A549 (cell line): ENCODE data around the gene WTIP. TPM values are rescaled to one million over a fixed set of nuclear protein-coding genes. Genes with fewer than 3 reads are reported as not detected.

Experiments used
- ATAC-seq, 2 experiments: fragments of 200-7000 bp in 1 of 2; fragments of >200 bp in 1 of 2; cut with Nextera tagmentation in 1 of 2; cut with Tn5 transposase in 1 of 2; 3 replicates each; pipeline versions ENCODE4 v1.8.0 to v1.9.1; 2018 to 2020; ENCODE audit warnings: mild to moderate bottlenecking in 1 of 2, moderate library complexity in 1 of 2
- CTCF ChIA-PET: fragments of 300-600 bp; sonication (Branson Sonifier 250); formaldehyde crosslinking; extraction: SDS; loops from one replicate; lab custom pipeline; 2021; ENCODE audit warnings: antibody characterized with exemption, inconsistent platforms; lab: Yijun Ruan, JAX
- POLR2A ChIA-PET: fragments of 350-600 bp; formaldehyde crosslinking; extraction: SDS; loops from one replicate; lab custom pipeline; 2021; ENCODE audit warnings: antibody characterized with exemption, inconsistent platforms; lab: Yijun Ruan, JAX
- DNase-seq, 2 experiments: peaks; one replicate each; pipeline versions ENCODE4 v3.0.0 to v3.0.0-alpha.2; 2011 to 2016; ENCODE audit warnings: low read depth in 1 of 2, low spot score in 1 of 2
- FAIRE-seq: peaks from 2 replicates; lab custom pipeline; 2011; peaks lifted over from hg19 to GRCh38; lab: Jason Lieb, UNC
- H3K27ac ChIP-seq, 2 experiments: fragments of >200 bp; sonication (Bioruptor Twin); formaldehyde crosslinking; 3 replicates each; pipeline ENCODE4 v1.5.1; 2016 to 2017
- H3K4me1 ChIP-seq: fragments of >200 bp; sonication (Bioruptor Twin); formaldehyde crosslinking; 3 replicates; pipeline ENCODE4 v1.6.1; 2016
- H3K4me2 ChIP-seq: fragments of >200 bp; sonication (Bioruptor Twin); formaldehyde crosslinking; 3 replicates; pipeline ENCODE4 v1.6.1; 2016
- H3K4me3 ChIP-seq: fragments of >200 bp; sonication (Bioruptor Twin); formaldehyde crosslinking; 3 replicates; pipeline ENCODE4 v1.5.1; 2016
- H3K9me3 ChIP-seq: fragments of >200 bp; sonication (Bioruptor Twin); formaldehyde crosslinking; 3 replicates; pipeline ENCODE4 v1.6.1; 2016
- ELK1 ChIP-seq: fragments of 150-350 bp; IDR thresholded peaks from 2 replicates; pipeline ENCODE4 v1.6.1; 2014; ENCODE audit warnings: low read depth, mild to moderate bottlenecking, low read length
- HOXA7 ChIP-seq: fragments of 250-450 bp; sonication (Bioruptor Pico); IDR thresholded peaks from 2 replicates; pipeline ENCODE4 v1.5.0; 2020; ENCODE audit warnings: mild to moderate bottlenecking, moderate library complexity
- ZFP36 ChIP-seq: fragments of 450-650 bp; IDR thresholded peaks from 2 replicates; pipeline ENCODE4 v1.6.1; 2014; ENCODE audit warnings: borderline replicate concordance; ENCODE audit not compliant: partially characterized antibody
- WGBS: methylation state at CpG from one replicate; pipeline ENCODE4 v1.1.6; 2017; ENCODE audit errors: missing lambda C conversion rate; 5-methylcytosine and 5-hydroxymethylcytosine counted together
- polyA plus RNA-seq, 4 experiments: library from polyadenylated mRNA; depleted of rRNA in 3 of 4; stranded (reverse); fragments of >200 nt; fragmentation: RNase III in 1 of 4; extraction: RNeasy Plus Mini Kit Qiagen cat#74134 plus additional on column Dnase treatment in 1 of 4; gene quantifications; 2 replicates in 3 of 4; 3 replicates in 1 of 4; pipeline ENCODE4 v1.2.3, GENCODE V29; 2011 to 2017
- TF ChIP-seq, protein P1 (sequence below): IDR thresholded peaks from 2 replicates; pipeline ENCODE4 v1.6.1; 2012

The WTIP gene
- polyA plus RNA-seq, 2 of the 4 experiments (the other 2 are of a cell fraction), result 18.8 to 21.2 TPM

- ATAC-seq, result no peak; a peak in 1 of 6 replicates
- CTCF ChIA-PET, result no interaction called here
- DNase-seq, result no peak
- POLR2A ChIA-PET, result no interaction called here
- no peak overlapping the region for H3K27ac ChIP-seq
- TF ChIP-seq ZFP36, result no peak
- TF ChIP-seq ELK1, result no peak
- TF ChIP-seq, protein P1, sequence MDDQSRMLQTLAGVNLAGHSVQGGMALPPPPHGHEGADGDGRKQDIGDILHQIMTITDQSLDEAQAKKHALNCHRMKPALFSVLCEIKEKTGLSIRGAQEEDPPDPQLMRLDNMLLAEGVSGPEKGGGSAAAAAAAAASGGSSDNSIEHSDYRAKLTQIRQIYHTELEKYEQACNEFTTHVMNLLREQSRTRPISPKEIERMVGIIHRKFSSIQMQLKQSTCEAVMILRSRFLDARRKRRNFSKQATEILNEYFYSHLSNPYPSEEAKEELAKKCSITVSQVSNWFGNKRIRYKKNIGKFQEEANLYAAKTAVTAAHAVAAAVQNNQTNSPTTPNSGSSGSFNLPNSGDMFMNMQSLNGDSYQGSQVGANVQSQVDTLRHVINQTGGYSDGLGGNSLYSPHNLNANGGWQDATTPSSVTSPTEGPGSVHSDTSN, result no peak
- no peak for TF ChIP-seq HOXA7 (CRISPR knock-in tag)
- TF ChIP-seq, all 56 proteins: peak for 0
- no peak for FAIRE-seq
- Histone ChIP-seq H3K4me2 (no peak overlapping the region), H3K4me3 (no peak overlapping the region), H3K9me3 (0 out of 3 replicates have a peak, but pooled peaks cover 10% of the 10 kb centered on the region), H3K4me1 (no peaks in the 10 kb centered on the region)
- 16% methylated on average over 6 of the region's 6 CpGs for WGBS
Observed at GRCh38 chr19:34560229-34560628, 78.7 kb downstream of the WTIP start.

Other genes starting within 250 kb of the WTIP start
- 19.4 and 20.0 TPM in 2 replicates for gene GARRE1, start 227.2 kb upstream of the WTIP start, polyA plus RNA-seq (2011; rRNA removed)
- gene GARRE1, start 227.2 kb upstream of the WTIP start, polyA plus RNA-seq (2017; fragmentation: RNase III; extraction: RNeasy Plus Mini Kit Qiagen cat#74134 plus additional on column Dnase treatment), result 9.0 to 9.6 TPM (median 9.1 TPM) in 3 replicates
- 443 and 565 TPM in 2 replicates for gene GPI, start 116.6 kb upstream of the WTIP start, polyA plus RNA-seq (2011; rRNA removed)
- gene GPI, start 116.6 kb upstream of the WTIP start, polyA plus RNA-seq (2017; fragmentation: RNase III; extraction: RNeasy Plus Mini Kit Qiagen cat#74134 plus additional on column Dnase treatment), result 548 to 579 TPM (median 555 TPM) in 3 replicates
- 58.5 and 68.9 TPM in 2 replicates for gene PDCD2L, start 77.4 kb upstream of the WTIP start, polyA plus RNA-seq (2011; rRNA removed)
- gene PDCD2L, start 77.4 kb upstream of the WTIP start, polyA plus RNA-seq (2017; fragmentation: RNase III; extraction: RNeasy Plus Mini Kit Qiagen cat#74134 plus additional on column Dnase treatment), result 28.2 to 32.7 TPM (median 31.5 TPM) in 3 replicates
- gene UBA2, start 53.4 kb upstream of the WTIP start, polyA plus RNA-seq (2011; rRNA removed), result 504 and 514 TPM in 2 replicates
- gene UBA2, start 53.4 kb upstream of the WTIP start, polyA plus RNA-seq (2017; fragmentation: RNase III; extraction: RNeasy Plus Mini Kit Qiagen cat#74134 plus additional on column Dnase treatment), result 217 to 255 TPM (median 224 TPM) in 3 replicates
- 0.16 and 0.21 TPM in 2 replicates for gene SCGB2B2, start 195.4 kb downstream of the WTIP start, polyA plus RNA-seq (2011; rRNA removed)
- gene SCGB2B2, start 195.4 kb downstream of the WTIP start, polyA plus RNA-seq (2017; fragmentation: RNase III; extraction: RNeasy Plus Mini Kit Qiagen cat#74134 plus additional on column Dnase treatment), result 0.07 to 0.26 TPM (median 0.08 TPM) in 3 replicates
- 54.6 and 56.3 TPM in 2 replicates for gene ZNF302, start 195.9 kb downstream of the WTIP start, polyA plus RNA-seq (2011; rRNA removed)
- 24.2 to 27.1 TPM (median 26.2 TPM) in 3 replicates for gene ZNF302, start 195.9 kb downstream of the WTIP start, polyA plus RNA-seq (2017; fragmentation: RNase III; extraction: RNeasy Plus Mini Kit Qiagen cat#74134 plus additional on column Dnase treatment)